ENCODE data around the gene TMEM151B. TPM values are rescaled to one million over a fixed set of nuclear protein-coding genes. Genes with fewer than 3 reads are reported as not detected.
A peak's percentile ranks its signal among the peaks of the same experiment; 100 is the strongest.

TMEM151B gene
- total RNA-seq = not detected
- long read RNA-seq = 0 reads

- H3K4me1 ChIP-seq = no peaks in the 10 kb centered on the region
- peak within 1 kb of the TSS; percentile 32 for H3K4me3 ChIP-seq
- ATAC-seq (no peak), DNase-seq (no peak)
- no peak within 1 kb of the TSS for H3K27ac ChIP-seq
- no peaks in the 10 kb centered on the region for H3K9me3 ChIP-seq
- TF ChIP-seq CTCF (IDR thresholded peaks at IDR 0.05) = no peak
- H3K27me3 ChIP-seq (ENCODE audit: low read depth) = peaks cover 45% of the 10 kb centered on the region
- intact Hi-C loops (cut with DNase I) = no loop called here
- H3K36me3 ChIP-seq = no peaks in the 10 kb centered on the region
Measured at GRCh38 chr6:44269921-44270525, at the start of gene TMEM151B. Gene TMEM151B, plus strand, starts transcription at chr6:44270450. Its CDS starts 293 bp downstream, at chr6:44270743.

GRCh38 chr6:44220913-44221290, 49.3 kb upstream of the TMEM151B start:
- peak overlapping the region; percentile 11 for H3K4me3 ChIP-seq
- no peaks in the 10 kb centered on the region for H3K36me3 ChIP-seq
- no peaks in the 10 kb centered on the region for H3K9me3 ChIP-seq
- TF ChIP-seq CTCF (IDR thresholded peaks at IDR 0.05) = no peak
- ATAC-seq (no peak), DNase-seq (no peak)
- H3K4me1 ChIP-seq = peaks cover 81% of the 10 kb centered on the region
- no peaks in the 10 kb centered on the region for H3K27me3 ChIP-seq (ENCODE audit: low read depth)
- intact Hi-C loops (cut with DNase I) = no loop called here
- peak overlapping the region; percentile 80 for H3K27ac ChIP-seq

- ATAC-seq (peak; percentile 72 to 81), DNase-seq (peak; percentile 92)
- H3K27ac ChIP-seq = peak overlapping the region; percentile 80
- no peaks in the 10 kb centered on the region for H3K9me3 ChIP-seq
- intact Hi-C loops (cut with DNase I) = no loop called here
- H3K36me3 ChIP-seq = no peaks in the 10 kb centered on the region
- H3K27me3 ChIP-seq (ENCODE audit: low read depth) = no peaks in the 10 kb centered on the region
- TF ChIP-seq CTCF (IDR thresholded peaks at IDR 0.05) = peak; percentile 84
- H3K4me1 ChIP-seq = peaks cover 86% of the 10 kb centered on the region
- peak overlapping the region; percentile 11 for H3K4me3 ChIP-seq
Measured at GRCh38 chr6:44221291-44221960, 48.8 kb upstream of the TMEM151B start.

- H3K36me3 ChIP-seq = no peaks in the 10 kb centered on the region
- peak overlapping the region; percentile 11 for H3K4me3 ChIP-seq
- DNase-seq (no peak), ATAC-seq (no peak)
- intact Hi-C loops (cut with DNase I) = no loop called here
- TF ChIP-seq CTCF (IDR thresholded peaks at IDR 0.05) = no peak
- no peaks in the 10 kb centered on the region for H3K27me3 ChIP-seq (ENCODE audit: low read depth)
- H3K4me1 ChIP-seq = peaks cover 85% of the 10 kb centered on the region
- peak overlapping the region; percentile 80 for H3K27ac ChIP-seq
- no peaks in the 10 kb centered on the region for H3K9me3 ChIP-seq
Measured at GRCh38 chr6:44221961-44222335, 48.3 kb upstream of the TMEM151B start.

GRCh38 chr6:44222486-44223318, 47.5 kb upstream of the TMEM151B start:
- TF ChIP-seq CTCF (IDR thresholded peaks at IDR 0.05) = no peak
- Histone ChIP-seq H3K27me3 (ENCODE audit: low read depth) (no peaks in the 10 kb centered on the region), H3K27ac (peak overlapping the region; percentile 80), H3K4me1 (peaks cover 77% of the 10 kb centered on the region), H3K4me3 (peak overlapping the region; percentile 80), H3K9me3 (no peaks in the 10 kb centered on the region), H3K36me3 (no peaks in the 10 kb centered on the region)
- intact Hi-C loops (cut with DNase I) = no loop called here
- no peak for ATAC-seq
- no peak for DNase-seq

Measured in lower lobe of right lung (tissue), 2 donors.